ENCODE results near the gene MME.
A peak's percentile ranks its signal among the peaks of the same experiment; 100 is the strongest.

The MME gene

GRCh38 chr3:155079746-155080487 lies at the start of gene MME:
Gene MME (plus strand): TSS chr3:155080319. CDS start chr3:155084168, 3,849 bp downstream.
- FAIRE-seq, result no peak

DNA sequence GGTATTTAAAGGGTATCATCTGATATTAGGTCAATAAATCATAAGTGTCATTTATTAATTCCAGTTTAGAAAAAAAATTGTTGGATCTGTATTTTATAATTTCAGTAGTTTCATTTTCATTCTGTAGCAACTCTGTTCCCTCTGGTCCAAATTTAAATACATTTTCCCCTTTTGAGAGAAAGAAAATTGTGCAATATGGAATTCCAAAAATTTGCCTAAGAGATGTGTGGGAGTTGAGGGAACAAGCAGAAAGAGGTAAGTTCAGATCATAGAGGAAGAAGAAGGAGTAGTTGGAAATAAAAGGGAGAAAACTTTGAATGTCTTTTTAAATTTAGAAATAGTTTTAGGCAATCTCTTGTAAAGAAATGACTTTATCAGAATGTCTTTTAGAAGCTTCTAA lies 48.9 kb upstream of the MME start:
- FAIRE-seq, result peak; percentile 64

DNA sequence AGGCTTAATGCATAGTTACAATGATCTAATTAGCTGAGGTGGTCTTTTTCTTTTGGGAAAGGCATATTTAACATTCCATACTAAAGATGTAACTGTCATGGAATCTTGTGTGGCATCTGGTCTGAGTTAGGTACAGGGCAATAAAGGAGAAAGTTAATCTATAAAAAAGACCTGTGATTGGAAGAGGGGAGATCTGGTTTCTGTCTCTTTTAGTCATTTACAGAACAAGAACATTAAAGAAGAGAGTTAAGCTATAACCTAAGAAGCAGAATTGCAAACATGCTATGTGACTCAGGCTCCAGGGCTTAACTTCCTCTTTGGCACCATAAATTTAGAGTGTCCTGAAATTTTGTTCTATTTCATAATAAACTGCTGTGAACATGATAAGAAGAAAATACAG lies 47.2 kb upstream of the MME start:
- FAIRE-seq, result peak; percentile 68

DNA sequence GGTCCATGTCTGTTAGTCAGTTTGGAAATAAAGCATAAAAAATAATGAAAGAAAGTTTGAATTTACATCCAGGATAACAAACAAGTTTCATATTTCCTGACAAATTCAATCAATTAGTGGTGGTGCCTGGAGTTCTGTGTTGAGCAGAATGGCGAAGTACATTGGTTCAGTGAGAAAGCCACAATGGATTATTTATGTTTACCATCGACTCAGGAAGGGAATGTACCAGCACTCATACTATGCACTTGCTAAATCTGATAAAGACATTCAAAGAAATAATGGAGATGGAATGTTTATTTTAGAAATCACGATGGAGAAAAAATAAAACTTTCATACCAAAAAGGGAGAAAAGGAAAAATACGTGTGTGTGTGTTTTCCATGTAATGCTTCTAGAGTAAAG lies 45.3 kb upstream of the MME start:
- no peak for FAIRE-seq

DNA sequence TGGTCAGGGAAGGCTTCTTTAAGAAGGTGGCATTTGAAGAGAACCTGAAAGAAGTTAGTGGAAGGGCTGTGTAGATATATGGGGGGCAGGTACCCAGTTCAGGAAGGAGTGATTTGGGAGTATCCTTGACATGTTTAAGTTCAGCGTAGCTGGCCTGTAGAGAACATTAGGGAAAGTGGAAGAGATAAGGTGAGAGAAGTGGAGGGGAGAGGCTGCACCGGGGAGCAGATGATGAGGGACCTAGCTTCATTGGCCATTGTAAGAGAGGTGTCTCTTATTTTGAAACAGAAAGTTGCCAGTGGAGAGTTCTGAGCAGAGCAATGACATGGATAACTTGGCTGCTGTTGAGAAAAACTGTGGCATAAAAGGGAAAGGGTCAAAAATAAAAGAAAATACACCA lies 44.6 kb upstream of the MME start:
- no peak for FAIRE-seq

- no peak for FAIRE-seq
Observed at GRCh38 chr3:155037508-155038202, 42.5 kb upstream of the MME start.

DNA sequence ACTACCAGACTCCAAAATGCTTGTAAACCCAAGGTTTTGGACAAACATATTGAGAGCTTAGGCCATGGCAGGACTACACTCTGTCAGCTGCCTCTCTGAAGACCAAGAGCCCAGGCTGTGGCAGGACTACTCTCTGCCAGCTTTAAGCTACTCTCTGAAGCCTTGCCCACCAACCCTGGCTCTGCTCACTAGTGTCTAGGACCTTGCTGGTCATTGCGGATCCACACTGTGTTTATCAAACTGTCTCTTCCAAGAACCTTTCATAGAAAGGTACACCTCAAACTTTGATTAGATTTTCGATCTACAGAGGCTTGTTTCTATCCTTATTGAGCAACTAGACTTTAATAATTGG lies 41.9 kb upstream of the MME start:
- no peak for FAIRE-seq

- FAIRE-seq, result no peak
Observed at GRCh38 chr3:155046935-155047334, 33.2 kb upstream of the MME start.

DNA sequence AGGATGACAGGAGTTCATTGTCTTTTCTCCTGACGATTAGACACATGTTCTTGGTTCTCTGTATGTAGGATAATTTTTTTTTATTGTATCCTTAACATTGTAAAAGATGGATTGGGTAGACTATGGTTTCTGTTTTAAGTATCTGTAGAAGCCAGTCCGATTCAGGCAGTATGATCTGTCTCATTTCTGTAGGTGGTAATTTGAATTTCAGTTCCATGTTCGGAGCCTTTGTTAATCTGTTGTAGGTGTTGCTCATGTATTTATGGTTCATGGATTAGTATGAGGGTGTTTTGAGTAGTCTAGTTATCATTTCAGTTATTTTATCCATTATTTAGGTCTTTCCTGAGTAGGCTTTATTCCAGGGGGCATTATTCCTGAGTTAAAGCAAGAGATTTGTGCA lies 32.4 kb upstream of the MME start:
- FAIRE-seq, result no peak

DNA sequence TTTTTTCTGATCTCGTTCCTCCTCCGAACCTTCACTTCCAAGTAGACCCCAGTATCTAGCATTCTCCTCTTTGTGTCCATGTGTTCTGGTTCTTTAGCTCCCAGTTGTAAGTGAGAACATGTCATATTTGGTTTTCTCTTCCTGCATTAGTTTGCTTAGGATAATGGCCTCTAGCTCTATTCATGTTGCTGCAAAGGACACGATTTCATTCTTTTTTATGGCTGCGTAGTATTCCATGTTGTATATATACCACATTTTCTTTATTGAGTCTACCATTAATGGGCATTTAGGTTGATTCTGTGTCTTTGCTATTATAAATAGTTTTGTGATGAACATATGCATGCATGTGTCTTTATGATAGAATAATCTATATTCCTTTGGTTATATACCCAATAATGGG lies 30.2 kb upstream of the MME start:
- FAIRE-seq, result no peak

GRCh38 chr3:155052470-155052869 lies 27.6 kb upstream of the MME start:
- FAIRE-seq, result no peak

DNA sequence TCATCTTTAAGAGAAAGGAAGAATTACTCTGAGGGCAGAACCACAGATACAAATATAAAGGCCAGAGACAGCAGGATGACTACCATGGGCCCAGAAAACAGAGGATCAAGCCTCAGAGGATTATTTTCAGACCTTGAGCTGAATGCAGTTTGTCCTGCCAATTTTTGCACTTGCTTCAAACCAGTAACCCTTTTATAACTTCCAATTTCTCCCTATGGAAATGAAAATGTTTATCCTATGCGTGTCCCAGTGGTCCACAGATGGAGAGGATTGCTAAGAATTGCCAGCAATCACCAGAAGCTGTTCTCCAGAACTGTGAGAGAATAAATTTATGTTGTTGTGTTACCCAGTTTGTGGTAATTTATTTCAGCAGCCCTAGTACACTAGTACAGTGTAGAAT lies 26.4 kb upstream of the MME start:
- no peak for FAIRE-seq

DNA sequence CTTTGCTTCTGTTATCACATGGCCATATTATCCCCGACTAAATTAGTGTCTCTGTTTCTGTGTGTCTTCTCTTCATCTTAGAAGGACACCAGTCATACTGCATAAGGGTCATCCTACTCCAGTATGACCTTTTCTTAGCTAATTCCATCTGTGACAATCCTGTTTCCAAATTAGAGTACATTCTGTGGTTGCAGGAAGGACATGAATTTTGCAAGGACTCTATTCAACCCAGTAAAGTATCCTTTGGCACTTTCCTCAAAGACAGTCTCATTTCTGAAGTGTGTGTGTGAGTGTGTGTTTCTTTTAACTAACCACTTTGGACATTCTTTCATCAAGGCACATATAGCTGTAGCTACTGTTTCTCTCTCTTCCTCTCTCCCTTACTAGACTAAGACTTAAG lies 15.2 kb upstream of the MME start:
- FAIRE-seq, result no peak

GRCh38 chr3:155065537-155065936 lies 14.6 kb upstream of the MME start:
- no peak for FAIRE-seq

- no peak for FAIRE-seq
Observed at GRCh38 chr3:155069729-155070128, 10.4 kb upstream of the MME start.

- FAIRE-seq, result no peak
Observed at GRCh38 chr3:155070316-155070715, 9.8 kb upstream of the MME start.

GRCh38 chr3:155070932-155071387 lies 9.2 kb upstream of the MME start:
- FAIRE-seq, result no peak

DNA sequence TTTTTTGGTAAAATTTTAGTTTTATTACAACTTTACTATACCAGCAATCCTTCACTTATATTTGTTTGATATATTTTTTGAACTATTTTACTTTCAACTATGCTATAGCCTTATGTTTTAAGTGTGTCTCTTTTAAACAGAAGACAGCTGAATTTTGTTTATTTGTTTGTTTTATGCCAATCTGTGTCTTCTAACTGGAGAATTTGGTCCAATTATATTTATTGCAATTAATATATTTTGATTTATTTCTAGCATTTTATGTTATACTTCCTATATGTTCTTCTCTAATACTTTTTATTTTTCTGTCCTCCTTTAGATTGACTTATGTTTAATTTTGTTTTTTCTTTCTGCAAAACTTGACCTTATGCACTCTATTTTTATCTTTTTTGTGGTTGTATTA lies 4.9 kb upstream of the MME start:
- peak; percentile 37 for FAIRE-seq

GRCh38 chr3:155076888-155077287 lies 3.2 kb upstream of the MME start:
- no peak for FAIRE-seq

DNA sequence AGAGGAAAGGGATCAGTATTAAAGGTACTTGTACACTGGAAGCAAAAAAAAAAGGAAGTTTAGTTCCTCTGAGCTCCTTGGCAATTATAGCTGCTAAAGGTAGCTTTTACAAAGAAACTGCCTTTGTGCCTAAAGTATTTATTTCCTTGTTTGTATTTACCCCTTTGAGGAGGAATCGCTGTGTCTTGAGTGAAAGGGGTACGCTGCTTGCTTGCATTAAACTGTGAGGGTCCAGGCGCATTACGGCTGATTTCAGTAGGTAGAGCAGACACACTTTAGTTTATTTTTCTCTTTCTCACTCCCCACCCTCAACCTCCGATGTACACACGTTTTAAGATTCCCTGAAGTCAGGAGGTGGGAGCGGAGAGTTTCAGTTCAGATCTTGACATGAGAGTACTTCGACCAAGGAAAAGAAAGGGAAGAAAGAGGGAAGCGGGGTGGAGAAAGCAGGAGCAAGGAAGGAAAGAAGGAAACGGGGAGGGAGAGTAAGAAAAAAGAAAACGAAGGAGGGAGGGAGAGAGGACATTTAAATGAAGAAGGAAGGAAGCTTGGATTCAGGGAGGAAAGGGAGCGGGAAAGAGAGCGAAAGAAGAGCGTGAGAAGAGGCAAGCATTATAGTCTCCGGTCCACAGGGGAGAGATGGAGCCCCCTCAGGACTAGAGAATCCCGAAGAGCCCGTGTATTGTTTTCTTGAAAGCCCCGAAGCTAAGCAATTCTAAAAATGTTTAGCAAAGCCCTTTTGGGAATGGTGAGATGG lies 1.2 kb upstream of the MME start:
- no peak for FAIRE-seq

DNA sequence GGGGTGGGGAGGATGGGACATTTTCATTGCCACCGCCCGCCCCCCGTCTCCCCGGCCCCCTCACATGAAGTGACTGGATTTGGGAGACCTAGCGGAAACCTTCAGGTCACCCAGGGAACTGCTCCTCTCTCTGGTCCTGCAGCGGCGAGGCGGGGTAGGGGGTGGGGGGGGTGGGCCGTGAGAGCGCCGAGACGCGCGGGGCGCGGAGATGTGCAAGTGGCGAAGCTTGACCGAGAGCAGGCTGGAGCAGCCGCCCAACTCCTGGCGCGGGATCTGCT lies 712 bp upstream of the MME start:
- FAIRE-seq, result no peak

DNA sequence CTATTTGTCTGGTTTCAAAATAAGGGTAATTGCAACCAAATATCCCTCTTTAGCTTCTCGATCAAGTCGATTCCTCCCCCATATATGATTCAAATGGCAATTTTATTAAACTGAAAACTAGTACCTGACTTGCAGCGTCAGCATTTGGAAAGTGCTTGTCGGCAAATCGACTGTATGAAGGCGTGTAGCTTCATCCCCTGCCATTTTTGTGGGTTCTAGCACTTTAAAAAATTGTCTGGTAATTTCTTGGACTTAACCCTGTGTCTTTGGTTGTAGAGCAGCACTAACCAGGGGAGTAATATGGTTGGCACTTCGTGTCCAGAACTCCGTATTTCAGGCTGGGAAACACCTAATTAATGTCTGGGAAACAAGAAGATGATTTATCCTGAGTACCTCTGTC lies 573 bp downstream of the MME start:
- FAIRE-seq, result no peak

GRCh38 chr3:155083313-155083905 lies 3.3 kb downstream of the MME start:
- no peak for FAIRE-seq

- FAIRE-seq, result no peak
Observed at GRCh38 chr3:155084567-155084966, 4.4 kb downstream of the MME start.

All from endometrium (tissue), 2 donors.